C4-2B (cell line): Measurements from ENCODE around the gene ACVR1.

Experiments used
- CTCF ChIP-seq: fragments of 450-650 bp; conservative IDR thresholded peaks from 2 replicates; pipeline ENCODE4 v1.5.1; 2017; ENCODE audit warnings: mild to moderate bottlenecking
- ZFX ChIP-seq: fragments of 450-650 bp; IDR thresholded peaks from 2 replicates; pipeline ENCODE4 v1.6.1; 2017

- TF ChIP-seq CTCF (no peak), ZFX (no peak)
Measured at GRCh38 chr2:157785866-157786662, 90.1 kb downstream of the ACVR1 start.
